Endothelial cell of umbilical vein (primary cell): Measurements from ENCODE around the gene ARL8B. TPM values are rescaled to one million over a fixed set of nuclear protein-coding genes. Genes with fewer than 3 reads are reported as not detected.

Source experiments
- BruUV-seq: library from RNA; stranded (reverse); fragments of 400-500 nt; replicated peaks from 2 replicates; lab custom pipeline; 2021; lab: Mats Ljungman, UMichigan
- CTCF ChIA-PET: fragments of 300-600, 350-600 bp; sonication (Branson Sonifier 250); formaldehyde crosslinking; loops from one replicate; lab custom pipeline; 2021; ENCODE audit warnings: antibody characterized with exemption, inconsistent platforms; lab: Charles Lee
- POLR2A ChIA-PET: fragments of 300-600, 350-600 bp; sonication (Branson Sonifier 250); formaldehyde crosslinking; loops from one replicate; lab custom pipeline; 2021; ENCODE audit warnings: antibody characterized with exemption, inconsistent platforms; lab: Charles Lee
- DNase-seq: peaks from one replicate; pipeline ENCODE4 v3.0.0-alpha.2; 2011; ENCODE audit warnings: low read depth, low spot score
- FAIRE-seq: peaks from 2 replicates; lab custom pipeline; 2011; peaks lifted over from hg19 to GRCh38; lab: Jason Lieb, UNC
- H2AFZ ChIP-seq: 2 replicates; pipeline ENCODE4 v1.6.0; 2012; ENCODE audit warnings: low read depth, low read length, control low read depth, inconsistent platforms
- H3K27ac ChIP-seq: 2 replicates; pipeline ENCODE4 v1.5.1; 2011; ENCODE audit warnings: low read depth, mild to moderate bottlenecking, control low read depth, low read length, moderate library complexity; ENCODE audit not compliant: insufficient read depth
- H3K27me3 ChIP-seq, 2 experiments: 2 replicates each; pipeline versions ENCODE4 v1.6.0 to v1.6.1; 2011; ENCODE audit warnings: low read length in 2 of 2, mixed read lengths in 1 of 2; ENCODE audit not compliant: control insufficient read depth in 2 of 2, insufficient read depth in 2 of 2
- H3K36me3 ChIP-seq, 2 experiments: 2 replicates in 1 of 2; 3 replicates in 1 of 2; pipeline ENCODE4 v1.5.1; 2011; ENCODE audit warnings: low read length in 2 of 2, mild to moderate bottlenecking in 1 of 2, moderate library complexity in 1 of 2; ENCODE audit not compliant: control insufficient read depth in 2 of 2, insufficient read depth in 2 of 2; ENCODE audit errors: extremely low read depth in 1 of 2
- H3K4me1 ChIP-seq: 3 replicates; pipeline ENCODE4 v1.5.1; 2011; ENCODE audit warnings: mild to moderate bottlenecking, low read length; ENCODE audit not compliant: control insufficient read depth, insufficient read depth; ENCODE audit errors: extremely low read depth
- H3K4me2 ChIP-seq: 2 replicates; pipeline ENCODE4 v1.6.1; 2011; ENCODE audit warnings: low read length, control low read depth, mixed read lengths; ENCODE audit not compliant: insufficient read depth
- H3K4me3 ChIP-seq, 3 experiments: fragments of 200-600 bp in 1 of 3; sonication (generic), shearing (Covaris generic) in 1 of 3; replicated peaks in 1 of 3; 2 replicates each; pipeline ENCODE4 v1.5.1; 2011 to 2016; ENCODE audit warnings: control low read depth in 3 of 3, low read length in 3 of 3, mild to moderate bottlenecking in 2 of 3, inconsistent platforms in 1 of 3, low read depth in 1 of 3, moderate library complexity in 1 of 3; ENCODE audit not compliant: insufficient read depth in 1 of 3
- H3K79me2 ChIP-seq: 2 replicates; pipeline ENCODE4 v1.6.0; 2012; ENCODE audit warnings: low read length, inconsistent platforms; ENCODE audit not compliant: control insufficient read depth, insufficient read depth
- H3K9ac ChIP-seq: replicated peaks from 2 replicates; pipeline ENCODE3; 2011; ENCODE audit warnings: low read length, control low read depth; ENCODE audit not compliant: insufficient read depth; ENCODE audit errors: extremely low read depth
- H3K9me1 ChIP-seq: replicated peaks from 3 replicates; pipeline ENCODE4 v1.6.0; 2011; ENCODE audit warnings: mild to moderate bottlenecking, low read length; ENCODE audit not compliant: control insufficient read depth, insufficient read depth; ENCODE audit errors: extremely low read depth
- H3K9me3 ChIP-seq: replicated peaks from 2 replicates; pipeline ENCODE4 v1.5.1; 2012; ENCODE audit warnings: low read length, inconsistent platforms; ENCODE audit not compliant: control insufficient read depth, insufficient read depth
- H4K20me1 ChIP-seq: replicated peaks from 2 replicates; pipeline ENCODE3; 2011; ENCODE audit warnings: mild to moderate bottlenecking, low read length; ENCODE audit not compliant: control insufficient read depth, insufficient read depth; ENCODE audit errors: extremely low read depth
- CTCF ChIP-seq, 2 donors: IDR thresholded peaks; 1 replicate in 1 of 2; 2 replicates in 1 of 2; pipeline ENCODE4 v1.5.1; 2011; ENCODE audit warnings: low read length in 2 of 2, mild to moderate bottlenecking in 2 of 2, moderate library complexity in 2 of 2, control low read depth in 1 of 2, inconsistent platforms in 1 of 2, low read depth in 1 of 2; ENCODE audit not compliant: insufficient read depth in 1 of 2; ENCODE audit errors: extremely low read depth in 1 of 2
- EZH2 ChIP-seq: IDR thresholded peaks from 2 replicates; pipeline ENCODE4 v1.6.1; 2012; ENCODE audit warnings: borderline replicate concordance, low read depth, mild to moderate bottlenecking, moderate library complexity, low read length, inconsistent platforms; ENCODE audit not compliant: severe bottlenecking
- FOS ChIP-seq: IDR thresholded peaks from 2 replicates; pipeline ENCODE4 v1.6.1; 2011; ENCODE audit warnings: mild to moderate bottlenecking, low read length, moderate library complexity, borderline replicate concordance; ENCODE audit not compliant: insufficient read depth
- GATA2 ChIP-seq: IDR thresholded peaks from 2 replicates; pipeline ENCODE4 v1.7.0; 2011; ENCODE audit warnings: low read depth, mild to moderate bottlenecking, moderate library complexity, mixed read lengths, low read length; ENCODE audit not compliant: insufficient read length, insufficient read depth
- JUN ChIP-seq: IDR thresholded peaks from 2 replicates; pipeline ENCODE4 v1.6.1; 2011; ENCODE audit warnings: borderline replicate concordance, low read depth; ENCODE audit not compliant: insufficient read length, insufficient read depth
- MAX ChIP-seq: IDR thresholded peaks from 2 replicates; pipeline ENCODE4 v1.6.1; 2011; ENCODE audit not compliant: insufficient read depth, insufficient read length
- MYC ChIP-seq: IDR thresholded peaks from one replicate; pipeline ENCODE4 v1.6.1; 2011; ENCODE audit warnings: mild to moderate bottlenecking, low read depth, low read length
- POLR2A ChIP-seq: IDR thresholded peaks from 2 replicates; pipeline ENCODE4 v1.6.1; 2012; ENCODE audit warnings: low read depth, mild to moderate bottlenecking, control low read depth, low read length
- POLR2AphosphoS5 ChIP-seq: IDR thresholded peaks from 2 replicates; pipeline ENCODE4 v1.6.1; 2012; ENCODE audit warnings: low read depth, mild to moderate bottlenecking, control low read depth, low read length, moderate library complexity; ENCODE audit not compliant: insufficient read depth
- dilution Hi-C: fragments of 300-500 bp; cut with MboI; formaldehyde crosslinking; loops from one replicate; pipeline ENCODE4 v1.15.0; 2019; ENCODE audit warnings: low sequenced_read_pairs; ENCODE audit not compliant: extremely low pct_ligation_motif_present
- intact Hi-C: fragments of 100-400 bp; cut with micrococcal nuclease; formaldehyde crosslinking; loops from one replicate; pipeline ENCODE4 v1.10.0; 2022
- polyA plus RNA-seq, 4 experiments: library from polyadenylated mRNA; depleted of rRNA in 3 of 4; stranded (reverse) in 3 of 4; unstranded in 1 of 4; fragments of >200 nt; gene quantifications; 2 replicates each; pipeline versions ENCODE4 v1.2.1 to v1.2.3, GENCODE V29; 2011 to 2012; ENCODE audit warnings: missing spikeins in 1 of 4
- total RNA-seq: library from RNA; stranded (reverse); gene quantifications from 2 replicates; pipeline ENCODE4 v1.2.3, GENCODE V29; 2021

Gene ARL8B
- total and polyA plus RNA-seq, 2 donors (not counting 3 experiments of a cell fraction or from before 2014, with no cell fraction given) = 32.1 to 58.2 TPM

DNA sequence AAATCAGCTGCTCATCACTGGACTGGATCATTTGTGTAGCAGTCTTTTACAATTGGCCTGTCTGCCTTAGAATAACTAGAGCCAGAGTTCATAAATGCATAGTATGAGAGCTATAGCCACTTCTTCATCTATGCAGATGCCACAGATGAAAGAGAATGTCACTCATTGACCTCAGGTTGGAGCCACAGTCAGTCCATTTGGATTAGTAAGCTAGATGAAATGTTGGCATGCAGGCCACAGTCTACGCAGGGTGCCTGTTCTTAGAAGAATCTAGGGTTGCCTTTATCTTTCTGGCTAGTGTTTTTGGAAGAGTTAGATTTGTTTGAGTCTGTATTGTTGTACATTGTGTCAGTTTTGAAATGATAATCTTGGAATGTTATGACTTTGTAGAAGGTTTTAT is 40.0 kb downstream of the ARL8B start:
- no peak for TF ChIP-seq FOS
- TF ChIP-seq EZH2 = no peak
- no peak for TF ChIP-seq GATA2
- TF ChIP-seq JUN = no peak
- TF ChIP-seq MYC = no peak
- no peak for TF ChIP-seq CTCF (IDR thresholded peaks at IDR 0.05; ENCODE audit: extremely low read depth in 1 of 2, insufficient read depth in 1 of 2, low read depth in 1 of 2, low read length in 2 of 2)
- no peak for TF ChIP-seq POLR2A
- TF ChIP-seq POLR2AphosphoS5 = no peak
- TF ChIP-seq MAX = no peak
- dilution Hi-C loops = no loop called here
- Histone ChIP-seq H3K27me3 (no peaks in the 10 kb centered on the region), H3K9me3 (no peaks in the 10 kb centered on the region), H3K9ac (no peak overlapping the region), H3K36me3 (no peaks in the 10 kb centered on the region), H3K4me3 (no peak overlapping the region), H2AFZ (no peak overlapping the region), H4K20me1 (peaks cover 12% of the 10 kb centered on the region), H3K4me2 (no peak overlapping the region), H3K79me2 (peaks cover 89% of the 10 kb centered on the region), H3K9me1 (no peaks in the 10 kb centered on the region), H3K27ac (no peak overlapping the region), H3K4me1 (peaks cover 9% of the 10 kb centered on the region)
- DNase-seq = no peak
- FAIRE-seq = no peak
- ChIA-PET POLR2A (no interaction called here), CTCF (interaction anchor here (1.4 kb wide), 2 partner anchors 39 to 41 kb away, joined by 3 to 4 read pairs; no protein-coding TSS in a partner anchor)
- intact Hi-C loops = no loop called here
- no TSS peak for BruUV-seq
